Measurements from ENCODE around the gene CPN1.
"Not testable (repeated sequence)": the region's sequence is repeated elsewhere in the genome, so short reads cannot be mapped to it uniquely, and the experiment has no call there.

Gene CPN1
- 0 reads per million in 2 donors for total RNA-seq

GRCh38 chr10:100081075-100082001 lies at the start of gene CPN1:
CPN1 (minus strand) TSS chr10:100081869; CDS start chr10:100081625, 244 bp downstream.
- no peak for DNase-seq

- no peak for DNase-seq
Measured at GRCh38 chr10:100130831-100131230, 49.2 kb upstream of the CPN1 start.

GRCh38 chr10:100129424-100129823 lies 47.8 kb upstream of the CPN1 start:
- no peak for DNase-seq

DNA sequence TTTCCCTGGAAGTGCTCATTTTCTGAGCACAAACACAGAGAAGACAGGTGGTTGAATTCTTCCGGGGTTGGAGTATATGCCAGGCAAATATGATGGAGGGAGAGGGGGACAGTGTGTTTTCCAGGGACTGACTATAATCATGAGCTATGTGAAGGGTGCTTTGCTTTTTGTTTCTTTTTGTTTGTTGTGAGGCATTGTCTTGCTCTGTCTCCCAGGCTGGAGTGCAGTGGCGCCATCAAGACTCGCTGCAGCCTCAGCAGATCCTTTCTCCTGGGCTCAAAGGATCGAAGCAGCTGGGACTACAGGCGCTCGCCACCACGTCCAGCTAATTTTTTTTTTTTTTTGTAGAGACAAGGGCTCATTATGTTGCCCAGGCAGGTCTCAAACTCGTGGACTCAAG lies 47.3 kb upstream of the CPN1 start:
- no peak for DNase-seq

DNA sequence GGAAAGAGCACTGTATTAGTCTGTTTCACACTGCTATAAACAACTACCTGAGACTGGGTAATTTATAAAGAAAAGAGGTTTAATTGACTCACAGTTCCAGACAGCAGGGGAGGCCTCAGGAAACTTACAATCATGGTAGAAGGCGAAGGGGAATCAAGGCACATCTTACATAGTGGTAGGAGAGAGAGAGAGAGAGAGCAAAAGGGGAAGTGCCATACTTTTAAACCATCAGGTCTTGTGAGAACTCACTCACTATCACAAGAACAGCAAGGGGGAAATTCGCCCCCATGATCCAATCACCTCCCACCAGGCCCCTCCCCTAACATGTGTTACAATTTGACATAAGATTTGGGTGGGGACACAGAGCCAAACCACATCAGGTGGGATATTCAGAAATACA lies 43.7 kb upstream of the CPN1 start:
- DNase-seq: not testable (repeated sequence)

DNA sequence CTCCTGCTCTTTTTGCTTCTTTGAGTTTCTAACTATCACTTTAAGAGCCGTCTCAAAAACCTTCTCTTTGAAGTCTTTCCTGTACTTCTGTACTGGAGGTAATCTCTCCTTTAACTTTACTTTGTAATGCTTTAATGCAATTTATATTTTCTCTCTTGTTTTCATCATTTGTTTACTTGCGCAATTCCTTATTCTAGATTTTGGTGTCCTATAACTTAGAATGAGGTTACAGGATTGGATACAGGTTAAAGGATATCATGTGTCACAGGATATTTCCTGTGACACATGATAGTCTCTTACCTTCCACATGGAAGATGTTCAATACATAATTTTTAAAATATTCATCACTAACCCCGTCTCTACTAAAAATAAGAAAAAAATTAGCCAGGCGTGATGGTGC lies 42.4 kb upstream of the CPN1 start:
- no peak for DNase-seq

DNA sequence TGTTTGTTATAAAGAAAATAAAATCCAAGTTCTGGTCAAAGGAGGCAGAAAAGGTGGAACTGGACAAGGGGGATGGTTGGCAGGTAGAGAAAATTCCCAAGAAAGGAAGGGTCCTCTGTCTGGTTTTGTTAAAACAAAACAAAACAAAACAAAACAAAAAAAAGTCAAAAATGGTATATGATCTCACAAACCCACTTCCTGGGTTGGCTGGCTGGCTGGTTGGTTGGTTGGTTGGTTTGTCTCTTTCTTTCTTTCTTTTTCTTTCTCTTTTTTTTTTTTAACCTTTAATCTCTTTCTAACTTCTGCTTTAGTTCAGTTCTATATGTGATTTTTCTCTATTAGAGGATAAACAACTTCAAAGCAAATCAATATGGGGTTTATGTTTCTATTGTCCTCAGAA lies 41.1 kb upstream of the CPN1 start:
- DNase-seq: no peak

DNA sequence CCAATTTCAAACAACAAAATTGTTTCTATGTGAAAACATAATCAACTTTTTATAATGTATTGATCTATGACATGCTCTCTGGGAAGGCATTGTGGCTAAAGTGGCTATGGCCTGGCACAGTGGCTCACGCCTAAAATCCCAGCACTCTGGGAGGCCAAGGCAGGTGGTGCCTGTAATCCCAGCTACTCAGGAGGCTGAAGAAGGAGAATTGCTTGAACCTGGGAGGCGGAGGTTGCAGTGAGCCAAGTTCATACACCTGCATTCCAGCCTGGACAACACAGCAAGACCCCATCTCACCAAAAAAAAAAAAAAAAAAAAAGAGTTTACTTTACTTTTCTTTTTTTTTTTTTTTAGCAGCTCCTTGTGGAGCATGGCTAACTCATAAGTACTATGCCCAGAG lies 38.9 kb upstream of the CPN1 start:
- no peak for DNase-seq

DNA sequence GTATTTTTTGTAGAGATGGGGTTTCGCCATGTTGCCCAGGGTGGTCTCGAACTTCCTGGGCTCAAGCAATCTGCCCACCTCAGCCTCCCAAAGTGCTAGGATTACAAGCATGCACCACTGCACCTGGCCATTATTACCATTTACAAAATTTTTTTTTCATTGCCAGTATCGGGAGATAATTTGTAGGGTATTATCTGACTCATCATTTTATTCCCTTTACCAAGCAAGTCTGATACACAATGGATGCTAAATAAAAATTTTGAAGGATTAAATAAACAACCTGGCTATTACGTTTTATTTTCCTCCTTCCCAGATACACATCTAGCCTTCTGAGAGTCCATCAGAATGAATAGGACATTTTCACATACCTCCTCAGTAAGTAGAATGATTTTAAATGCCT lies 38.1 kb upstream of the CPN1 start:
- DNase-seq: no peak

DNA sequence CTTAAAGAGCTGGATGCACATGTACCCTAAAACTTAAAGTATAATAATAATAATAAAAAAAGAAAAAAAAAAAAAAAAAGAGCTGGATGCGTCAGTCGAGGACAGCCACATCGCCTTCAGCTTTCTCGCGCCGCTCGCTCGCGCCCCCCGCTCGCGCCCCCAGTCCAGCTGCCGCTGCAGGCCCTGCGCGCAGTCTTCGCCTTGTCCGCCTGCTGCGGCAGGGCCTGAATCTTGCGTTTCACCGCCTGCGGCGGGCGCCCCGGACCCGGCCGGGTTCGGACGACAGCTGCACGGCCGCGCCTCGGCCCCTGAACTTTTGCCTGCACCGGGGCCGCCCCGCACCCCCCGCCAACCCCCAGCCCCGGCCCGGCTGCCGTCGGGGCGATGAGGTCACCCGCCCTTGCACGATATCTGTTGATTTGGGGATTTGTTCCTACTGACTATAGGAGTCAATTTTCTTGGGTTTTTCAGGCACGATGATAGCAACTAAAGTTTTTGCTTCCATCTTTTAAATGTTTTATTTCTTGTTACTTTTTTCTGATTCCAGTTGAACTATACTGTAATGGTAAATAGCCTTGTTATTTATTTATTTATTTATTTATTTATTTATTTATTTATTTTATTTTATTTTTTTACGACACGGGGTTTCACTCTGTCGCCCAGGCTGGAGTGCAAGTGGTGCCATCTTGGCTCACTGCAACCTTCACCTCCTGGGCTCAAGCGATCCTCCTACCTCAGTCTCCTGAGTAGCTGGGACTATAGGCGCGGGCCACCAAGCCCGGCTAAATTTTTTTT lies 33.5 kb upstream of the CPN1 start:
- DNase-seq: no peak

DNA sequence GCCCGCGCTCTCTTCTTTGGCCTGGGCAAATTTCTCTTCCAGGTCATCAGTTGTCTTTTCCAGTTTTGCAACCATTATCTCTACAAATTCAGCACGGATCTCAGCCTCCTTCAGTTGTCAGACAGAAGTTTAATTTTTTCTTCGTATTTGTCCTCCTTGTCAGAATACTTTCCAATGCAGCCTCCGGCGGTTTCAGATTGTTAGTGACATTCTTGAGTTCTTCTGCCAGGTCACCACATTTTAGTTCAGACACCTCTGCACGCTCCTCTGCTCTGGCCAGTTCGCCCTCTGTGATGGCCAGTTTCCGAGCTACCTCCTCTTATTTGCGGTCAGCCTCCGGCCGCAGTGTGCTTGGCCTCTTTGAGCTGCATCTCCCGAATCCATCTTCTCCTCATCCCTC lies 32.8 kb upstream of the CPN1 start:
- DNase-seq: no peak

GRCh38 chr10:100109670-100110069 lies 28.0 kb upstream of the CPN1 start:
- no peak for DNase-seq

DNA sequence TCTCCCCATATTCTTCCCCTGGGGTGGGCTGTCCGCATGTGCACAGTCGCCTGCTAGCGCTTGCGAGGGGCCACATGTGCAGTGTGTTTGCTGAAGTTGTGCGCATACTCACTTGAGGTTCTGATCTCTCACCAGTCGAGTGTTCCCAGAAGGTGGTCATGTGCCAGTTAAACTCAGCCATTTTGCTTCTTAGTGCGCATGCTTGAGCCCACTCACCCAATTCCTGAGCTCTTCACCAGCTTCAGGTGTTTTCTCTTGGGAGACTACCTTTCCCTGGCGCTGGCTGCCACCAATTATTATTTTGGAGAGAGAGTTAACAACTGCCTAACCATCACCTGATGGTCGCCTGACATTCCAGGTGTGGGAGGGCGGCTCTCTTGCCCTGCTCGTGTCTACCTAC lies 25.2 kb upstream of the CPN1 start:
- no peak for DNase-seq

- no peak for DNase-seq
Measured at GRCh38 chr10:100104300-100104699, 22.6 kb upstream of the CPN1 start.

GRCh38 chr10:100103581-100103980 lies 21.9 kb upstream of the CPN1 start:
- DNase-seq: no peak

- DNase-seq: no peak
Measured at GRCh38 chr10:100101192-100102076, 19.8 kb upstream of the CPN1 start.

DNA sequence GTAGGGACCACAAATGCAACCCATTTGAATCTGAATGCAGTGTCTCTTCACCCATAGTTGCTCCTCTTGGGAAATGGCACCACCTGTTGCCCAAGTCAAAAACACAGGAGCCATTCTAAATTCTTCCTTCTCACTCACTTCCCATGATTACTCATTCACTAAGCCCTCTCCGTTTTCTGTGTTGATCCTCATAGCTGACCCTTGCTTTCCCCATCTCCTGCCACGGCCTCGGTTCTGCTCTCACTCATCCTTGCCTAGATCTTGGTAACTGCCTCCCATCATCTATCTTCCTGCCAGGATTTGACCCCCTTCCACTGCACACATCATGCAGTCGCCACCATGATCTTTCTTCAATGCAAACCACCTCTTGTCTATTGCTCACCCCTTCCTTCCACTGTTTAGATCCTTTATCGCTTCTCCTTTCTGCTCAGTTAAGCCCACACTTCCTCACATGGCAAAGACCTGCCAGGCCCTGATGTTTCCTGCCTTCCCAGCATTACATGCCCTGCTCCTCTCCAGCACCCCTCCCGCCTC lies 19.0 kb upstream of the CPN1 start:
- DNase-seq: no peak

- no peak for DNase-seq
Measured at GRCh38 chr10:100089241-100089640, 7.6 kb upstream of the CPN1 start.

GRCh38 chr10:100086708-100087107 lies 5.0 kb upstream of the CPN1 start:
- not testable (repeated sequence) for DNase-seq

- no peak for DNase-seq
Measured at GRCh38 chr10:100085596-100085995, 3.9 kb upstream of the CPN1 start.

- no peak for DNase-seq
Measured at GRCh38 chr10:100083623-100084022, 2.0 kb upstream of the CPN1 start.

- DNase-seq: not testable (repeated sequence)
Measured at GRCh38 chr10:100082276-100082675, 607 bp upstream of the CPN1 start.

DNA sequence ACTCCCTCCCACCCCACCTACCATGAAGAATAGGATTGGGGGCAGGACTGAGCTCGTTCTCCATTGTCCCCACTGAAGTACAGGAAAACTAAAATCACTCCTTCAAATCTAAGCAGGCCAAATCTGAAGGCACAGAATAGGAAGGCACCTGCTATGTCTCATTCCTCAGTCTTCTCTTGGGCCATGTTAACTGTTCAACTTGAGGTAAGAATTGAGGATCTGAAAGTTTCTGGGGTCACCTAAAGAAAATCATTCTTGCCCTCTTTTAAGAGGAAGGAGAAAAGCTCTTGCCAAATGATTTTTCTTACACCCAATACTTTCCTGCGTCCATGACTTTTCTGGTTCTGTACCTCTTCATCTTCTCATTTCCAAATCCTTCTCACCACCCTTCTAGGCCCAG lies 4.9 kb downstream of the CPN1 start:
- DNase-seq: no peak

All from T-helper 9 cell (primary cell).